Nephron (organoid): ENCODE data around the gene SUCNR1.
"Not testable (repeated sequence)": the region's sequence is repeated elsewhere in the genome, so short reads cannot be mapped to it uniquely, and the experiment has no call there.

Experiments used
- H3K27ac Mint-ChIP-seq, 3 experiments: 2 replicates each; pipeline ENCODE4 v1.8.0; 2020; ENCODE audit warnings: mixed read lengths in 3 of 3, mild to moderate bottlenecking in 2 of 3, moderate library complexity in 1 of 3
- H3K27me3 Mint-ChIP-seq: 2 replicates; pipeline ENCODE4 v1.8.0; 2021; ENCODE audit warnings: low read depth, mild to moderate bottlenecking, moderate library complexity, mixed read lengths
- H3K36me3 Mint-ChIP-seq: 2 replicates; pipeline ENCODE4 v1.8.0; 2020; ENCODE audit warnings: low read depth, mixed read lengths
- H3K4me1 Mint-ChIP-seq: 2 replicates; pipeline ENCODE4 v1.8.0; 2020; ENCODE audit warnings: mixed read lengths
- H3K4me3 Mint-ChIP-seq, 3 experiments: 2 replicates each; pipeline ENCODE4 v1.8.0; 2020; ENCODE audit warnings: mild to moderate bottlenecking in 3 of 3, mixed read lengths in 3 of 3, moderate library complexity in 2 of 3
- H3K9me3 Mint-ChIP-seq: 2 replicates; pipeline ENCODE4 v1.8.0; 2020; ENCODE audit warnings: mixed read lengths
- TF ChIP-seq, protein P1 (sequence below), 3 experiments: fragments of 200-600 bp; sonication (generic); IDR thresholded peaks; one replicate each; pipeline ENCODE4 v1.5.0; 2021; ENCODE audit warnings: antibody characterized with exemption in 3 of 3; ENCODE audit not compliant: unreplicated experiment in 3 of 3

The SUCNR1 gene

DNA sequence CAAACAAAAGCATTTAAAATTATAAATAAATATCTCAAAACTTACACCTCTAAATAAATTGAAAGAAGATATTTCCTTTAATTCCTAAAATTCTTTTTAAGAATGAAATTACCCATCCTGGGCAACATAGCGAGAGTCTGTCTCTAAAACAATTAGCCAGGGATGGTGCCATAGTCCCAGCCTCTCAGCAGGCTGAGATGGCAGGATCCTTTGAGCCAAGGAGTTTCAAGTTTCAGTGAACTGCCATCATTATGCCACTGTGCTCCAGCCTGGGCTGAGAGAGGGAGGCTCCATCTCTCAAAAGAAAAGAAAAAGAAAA lies 34.2 kb upstream of the SUCNR1 start:
- no peak overlapping the region for H3K27ac Mint-ChIP-seq
- H3K27me3 Mint-ChIP-seq: peaks cover 2% of the 10 kb centered on the region

DNA sequence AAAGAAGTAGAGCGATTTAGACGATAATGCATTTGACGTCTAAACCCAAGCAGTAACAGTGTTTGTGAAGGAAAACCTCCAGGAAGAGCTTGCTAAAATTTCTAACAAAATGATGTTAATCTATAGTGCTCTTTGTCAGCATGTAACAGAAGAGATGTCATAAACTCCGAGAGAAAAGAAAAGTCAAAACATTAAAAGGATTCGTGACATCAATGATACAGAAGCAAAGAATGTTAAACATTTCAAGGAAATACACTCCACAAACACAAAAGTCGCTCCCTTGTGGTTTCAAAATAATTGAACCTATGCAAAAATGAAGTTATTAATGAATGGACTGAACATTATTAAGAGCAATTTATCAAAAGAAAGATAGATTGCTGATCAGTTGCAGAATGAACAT lies 31.6 kb upstream of the SUCNR1 start:
- no peaks in the 10 kb centered on the region for H3K27me3 Mint-ChIP-seq

More for the DNA sequence above, 34.2 kb upstream of the SUCNR1 start:
- TF ChIP-seq, protein P1, sequence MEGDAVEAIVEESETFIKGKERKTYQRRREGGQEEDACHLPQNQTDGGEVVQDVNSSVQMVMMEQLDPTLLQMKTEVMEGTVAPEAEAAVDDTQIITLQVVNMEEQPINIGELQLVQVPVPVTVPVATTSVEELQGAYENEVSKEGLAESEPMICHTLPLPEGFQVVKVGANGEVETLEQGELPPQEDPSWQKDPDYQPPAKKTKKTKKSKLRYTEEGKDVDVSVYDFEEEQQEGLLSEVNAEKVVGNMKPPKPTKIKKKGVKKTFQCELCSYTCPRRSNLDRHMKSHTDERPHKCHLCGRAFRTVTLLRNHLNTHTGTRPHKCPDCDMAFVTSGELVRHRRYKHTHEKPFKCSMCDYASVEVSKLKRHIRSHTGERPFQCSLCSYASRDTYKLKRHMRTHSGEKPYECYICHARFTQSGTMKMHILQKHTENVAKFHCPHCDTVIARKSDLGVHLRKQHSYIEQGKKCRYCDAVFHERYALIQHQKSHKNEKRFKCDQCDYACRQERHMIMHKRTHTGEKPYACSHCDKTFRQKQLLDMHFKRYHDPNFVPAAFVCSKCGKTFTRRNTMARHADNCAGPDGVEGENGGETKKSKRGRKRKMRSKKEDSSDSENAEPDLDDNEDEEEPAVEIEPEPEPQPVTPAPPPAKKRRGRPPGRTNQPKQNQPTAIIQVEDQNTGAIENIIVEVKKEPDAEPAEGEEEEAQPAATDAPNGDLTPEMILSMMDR (IDR thresholded peaks at IDR 0.05; ENCODE audit: unreplicated experiment in 3 of 3): peak in 1 of 3 experiments; percentile 47
- no peaks in the 10 kb centered on the region for H3K9me3 Mint-ChIP-seq
- peaks cover 18% of the 10 kb centered on the region for H3K4me1 Mint-ChIP-seq
- no peaks in the 10 kb centered on the region for H3K36me3 Mint-ChIP-seq
- no peak overlapping the region for H3K4me3 Mint-ChIP-seq

DNA sequence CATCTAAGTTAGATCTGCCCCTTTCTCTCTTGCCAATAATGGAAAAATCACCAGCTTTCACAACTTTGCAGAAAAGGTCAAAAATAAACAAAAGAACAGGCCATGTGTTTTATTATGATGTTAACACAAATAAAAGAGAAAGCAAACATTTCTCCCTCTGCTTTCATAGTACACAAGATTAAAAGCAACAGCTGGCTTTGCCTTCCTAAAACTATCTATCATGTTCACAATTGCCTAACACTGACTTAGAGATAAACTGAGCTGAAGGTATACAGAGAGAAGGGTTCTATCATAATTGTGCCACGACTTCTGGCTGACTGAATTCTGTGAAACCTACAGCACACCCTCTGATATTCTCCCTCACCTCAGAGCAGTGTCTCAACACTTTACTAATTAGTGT lies 30.2 kb upstream of the SUCNR1 start:
- Mint-ChIP-seq H3K27ac (peak overlapping the region; percentile 5 to 19 (median 11)), H3K4me1 (peaks cover 5% of the 10 kb centered on the region), H3K27me3 (no peaks in the 10 kb centered on the region), H3K4me3 (no peak overlapping the region), H3K9me3 (peaks cover 2% of the 10 kb centered on the region), H3K36me3 (no peaks in the 10 kb centered on the region)
- TF ChIP-seq, protein P1 (IDR thresholded peaks at IDR 0.05; ENCODE audit: unreplicated experiment in 3 of 3): no peak

More for the DNA sequence above, 31.6 kb upstream of the SUCNR1 start:
- Mint-ChIP-seq H3K36me3 (no peaks in the 10 kb centered on the region), H3K27ac (no peak overlapping the region), H3K4me1 (peaks cover 11% of the 10 kb centered on the region), H3K4me3 (no peak overlapping the region), H3K9me3 (no peaks in the 10 kb centered on the region)
- TF ChIP-seq, protein P1 (IDR thresholded peaks at IDR 0.05; ENCODE audit: unreplicated experiment in 3 of 3): no peak

DNA sequence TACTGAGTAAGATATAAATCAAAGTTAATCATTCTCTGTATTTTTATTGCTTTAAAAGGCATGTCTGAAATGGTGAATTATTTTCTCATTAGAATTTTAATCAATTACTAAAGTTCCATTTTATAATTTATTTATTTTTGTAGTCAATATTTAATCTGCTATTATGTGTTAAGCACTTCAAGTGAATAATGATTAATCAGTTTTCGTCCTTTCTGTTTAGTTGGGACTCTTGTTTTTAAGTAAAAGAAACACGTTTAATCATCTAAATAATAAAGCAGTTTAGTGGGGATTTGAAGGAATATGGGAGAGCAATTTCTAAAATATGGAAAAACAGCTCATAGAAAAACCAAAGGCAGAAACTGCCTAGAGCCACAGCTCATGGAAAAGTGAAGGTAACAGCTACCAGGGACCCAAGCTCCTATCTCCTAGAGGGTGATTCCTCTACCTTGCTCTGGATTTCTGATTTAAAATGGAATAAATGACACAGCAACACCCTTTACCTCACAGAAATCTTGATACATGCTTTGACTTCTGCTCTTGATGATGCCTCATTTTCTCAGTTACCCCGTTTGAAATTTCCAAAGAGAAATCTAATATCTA lies 28.0 kb upstream of the SUCNR1 start:
- H3K36me3 Mint-ChIP-seq: no peaks in the 10 kb centered on the region
- H3K9me3 Mint-ChIP-seq: peaks cover 19% of the 10 kb centered on the region
- TF ChIP-seq, protein P1 (IDR thresholded peaks at IDR 0.05; ENCODE audit: unreplicated experiment in 3 of 3): no peak
- peak overlapping the region; percentile 89 to 97 (median 96) for H3K27ac Mint-ChIP-seq
- H3K4me3 Mint-ChIP-seq: no peak overlapping the region
- H3K27me3 Mint-ChIP-seq: no peaks in the 10 kb centered on the region
- peaks cover 5% of the 10 kb centered on the region for H3K4me1 Mint-ChIP-seq

DNA sequence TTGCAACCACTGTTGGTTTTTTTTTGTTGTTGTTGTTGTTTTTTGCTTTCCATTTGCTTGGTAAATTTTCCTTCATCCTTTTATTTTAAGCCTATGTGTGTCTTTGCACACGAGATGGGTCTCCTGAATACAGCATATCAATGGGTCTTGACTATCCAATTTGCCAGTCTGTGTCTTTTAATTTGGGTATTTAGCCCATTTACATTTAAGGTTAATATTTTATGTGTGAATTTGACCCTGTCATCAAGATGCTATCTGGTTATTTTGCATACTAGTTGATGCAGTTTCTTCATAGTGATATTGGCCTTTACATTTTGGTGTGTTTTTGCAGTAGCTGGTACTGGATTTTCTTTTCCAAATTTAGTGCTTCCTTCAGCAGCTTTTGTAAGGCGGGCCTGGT lies 23.4 kb upstream of the SUCNR1 start:
- not testable (repeated sequence) for H3K4me1 Mint-ChIP-seq, H3K27ac Mint-ChIP-seq, H3K36me3 Mint-ChIP-seq, H3K4me3 Mint-ChIP-seq, H3K27me3 Mint-ChIP-seq
- H3K9me3 Mint-ChIP-seq: peaks cover 37% of the 10 kb centered on the region

DNA sequence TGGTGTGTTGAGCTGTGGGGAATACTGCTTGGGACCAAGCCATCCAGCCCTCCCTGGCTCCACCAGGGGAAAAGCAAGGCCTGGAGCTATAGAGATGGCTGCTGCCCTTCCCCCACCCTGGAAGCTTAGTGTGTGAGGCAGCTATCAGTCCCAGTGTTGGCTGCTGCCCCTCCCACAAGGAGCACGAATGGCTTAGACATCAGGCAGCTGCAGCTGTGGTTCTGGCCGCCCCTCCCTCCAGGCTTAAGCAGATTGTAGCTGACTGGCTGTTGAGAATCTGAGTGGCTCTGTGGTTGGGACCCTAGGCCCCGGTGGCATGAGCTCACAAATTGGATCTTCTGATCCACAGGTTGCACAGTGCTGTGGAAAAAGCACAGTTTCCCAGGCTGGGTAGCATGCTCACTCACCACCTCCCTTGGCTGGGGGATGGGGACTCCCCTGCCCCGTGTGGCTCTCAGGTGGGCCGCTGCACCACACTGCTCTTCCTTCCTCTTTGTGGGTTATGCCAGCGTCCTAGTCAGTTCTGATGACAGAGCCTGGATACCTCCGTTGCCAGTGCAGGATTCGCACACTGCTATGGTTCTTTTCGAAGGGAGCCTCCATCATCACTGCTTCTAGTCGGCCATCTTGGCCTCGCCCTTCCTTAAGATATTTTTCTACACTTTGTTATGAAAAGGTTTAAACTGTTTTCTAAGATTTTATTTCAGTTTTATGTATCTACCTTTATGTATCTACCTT lies 21.2 kb upstream of the SUCNR1 start:
- peaks cover 37% of the 10 kb centered on the region for H3K9me3 Mint-ChIP-seq
- H3K4me3 Mint-ChIP-seq: no peak overlapping the region
- H3K27ac Mint-ChIP-seq: no peak overlapping the region
- H3K4me1 Mint-ChIP-seq: no peaks in the 10 kb centered on the region
- peaks cover 3% of the 10 kb centered on the region for H3K27me3 Mint-ChIP-seq
- TF ChIP-seq, protein P1 (IDR thresholded peaks at IDR 0.05; ENCODE audit: unreplicated experiment in 3 of 3): no peak
- peaks cover 5% of the 10 kb centered on the region for H3K36me3 Mint-ChIP-seq
